GM18858 (cell line): Measurements from ENCODE around the gene IRAG1.

Experiments
- ATAC-seq: cut with Tn5 transposase; IDR thresholded peaks from one replicate; pipeline ENCODE4 v1.9.1; 2021; ENCODE audit not compliant: unreplicated experiment

IRAG1 gene

GRCh38 chr11:10646681-10647355, 46.7 kb downstream of the IRAG1 start:
- no peak for ATAC-seq

- no peak for ATAC-seq
Measured at GRCh38 chr11:10646005-10646404, 47.5 kb downstream of the IRAG1 start.

- no peak for ATAC-seq
Measured at GRCh38 chr11:10645212-10645795, 48.3 kb downstream of the IRAG1 start.
